Head of caudate nucleus (tissue), 42 donors: ENCODE results near the gene GPR39.
"Not testable (repeated sequence)": the region's sequence is repeated elsewhere in the genome, so short reads cannot be mapped to it uniquely, and the experiment has no call there.

ENCODE experiments used
- DNase-seq, 42 donors: peaks; one replicate each; pipeline versions ENCODE4 v3.0.0 to v3.0.0-alpha.2; 2020 to 2021; ENCODE audit warnings: mixed read lengths in 7 of 42
- intact Hi-C: fragments of 100-400 bp; cut with DNase I; formaldehyde crosslinking; loops from one replicate; pipeline ENCODE4 v1.15.0; 2022

GPR39 gene

DNA sequence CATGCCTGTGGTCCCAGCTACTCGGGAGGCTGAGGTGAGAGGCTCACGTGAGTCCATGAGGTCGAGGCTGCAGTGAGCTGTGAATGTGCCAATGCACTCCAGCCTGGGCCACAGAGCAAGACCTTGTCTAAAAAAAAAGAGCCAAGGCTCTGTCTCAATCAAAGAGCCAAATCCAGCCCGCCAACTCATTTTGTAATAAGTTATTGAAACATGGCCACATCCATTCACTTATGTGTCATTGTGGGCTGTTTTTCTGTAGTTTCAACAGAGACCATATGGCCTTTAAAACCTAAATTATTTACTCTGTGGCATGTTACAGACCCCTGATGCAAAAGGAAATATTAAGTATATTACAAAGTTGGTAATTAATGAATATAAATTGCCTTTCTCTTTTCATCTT, 60.8 kb downstream of the GPR39 start:
- DNase-seq, result no peak
- intact Hi-C loops, result no loop called here

DNA sequence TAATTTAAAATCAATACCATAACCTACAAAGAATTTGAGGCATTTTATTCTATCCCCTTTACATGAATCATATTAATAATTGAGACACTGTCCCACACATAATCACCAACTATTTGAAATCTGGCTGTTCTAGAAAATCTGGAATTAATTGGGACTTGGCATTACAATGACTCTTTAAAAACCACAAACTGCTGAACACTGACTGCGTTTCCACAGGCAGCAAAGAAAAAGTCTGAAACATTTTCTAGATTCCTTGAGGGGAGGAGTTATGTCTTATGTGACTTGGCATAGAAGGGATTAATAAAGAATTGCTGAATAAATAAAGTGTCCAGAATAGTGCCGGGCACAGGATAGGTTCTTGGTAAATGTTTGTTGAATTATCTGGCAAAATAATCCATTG, 61.4 kb downstream of the GPR39 start:
- intact Hi-C loops, result no loop called here
- DNase-seq, result no peak

DNA sequence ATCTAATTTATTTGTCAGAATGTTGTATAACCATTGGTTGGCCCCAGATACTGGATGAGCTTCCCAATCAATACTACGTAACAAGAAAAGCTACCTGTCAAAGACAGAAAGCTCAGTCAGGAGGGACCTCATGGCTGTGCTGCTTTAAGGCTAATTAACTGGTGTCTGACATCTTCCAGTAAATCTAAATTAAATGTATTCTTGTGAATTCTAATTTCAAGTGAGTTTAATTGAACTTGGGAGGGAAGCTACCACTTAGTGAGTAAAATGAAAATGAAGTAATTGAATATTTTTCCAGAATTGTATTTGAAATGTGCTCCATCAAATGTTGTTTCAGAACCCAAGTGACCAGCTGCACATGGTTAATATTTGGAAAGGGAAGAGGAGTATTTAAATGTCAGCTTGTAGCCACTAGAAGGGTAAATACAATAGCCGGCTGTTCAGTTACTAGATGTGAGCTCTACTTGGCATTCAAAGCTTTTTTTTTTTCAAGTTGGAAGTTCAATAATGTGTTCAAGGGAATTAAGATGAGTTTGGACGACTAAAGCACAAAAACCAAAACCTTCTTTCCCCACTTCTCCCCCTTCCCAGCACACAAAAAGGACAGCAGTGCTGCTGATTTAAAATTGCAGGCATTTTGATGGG, 62.0 kb downstream of the GPR39 start:
- no peak for DNase-seq
- intact Hi-C loops, result no loop called here

DNA sequence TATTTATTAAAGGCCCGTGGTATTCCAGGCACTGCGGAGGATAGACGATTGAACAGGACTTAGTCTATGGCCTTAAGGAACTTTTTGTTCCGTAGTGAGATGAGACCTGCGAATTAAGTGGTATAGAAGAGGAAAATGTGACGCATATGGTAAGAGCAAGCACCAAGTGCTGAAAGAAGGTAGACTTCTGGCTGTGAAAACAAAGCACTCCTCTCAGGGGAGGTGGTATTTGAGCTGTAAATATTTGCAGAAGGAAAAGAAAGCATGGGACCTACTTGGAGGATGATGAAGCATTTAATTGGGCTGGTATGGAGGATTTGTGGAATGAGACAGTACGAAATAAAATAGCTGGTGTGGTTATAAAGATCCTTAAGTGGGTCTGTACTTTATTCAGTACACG, 62.5 kb downstream of the GPR39 start:
- intact Hi-C loops, result no loop called here
- DNase-seq, result no peak

DNA sequence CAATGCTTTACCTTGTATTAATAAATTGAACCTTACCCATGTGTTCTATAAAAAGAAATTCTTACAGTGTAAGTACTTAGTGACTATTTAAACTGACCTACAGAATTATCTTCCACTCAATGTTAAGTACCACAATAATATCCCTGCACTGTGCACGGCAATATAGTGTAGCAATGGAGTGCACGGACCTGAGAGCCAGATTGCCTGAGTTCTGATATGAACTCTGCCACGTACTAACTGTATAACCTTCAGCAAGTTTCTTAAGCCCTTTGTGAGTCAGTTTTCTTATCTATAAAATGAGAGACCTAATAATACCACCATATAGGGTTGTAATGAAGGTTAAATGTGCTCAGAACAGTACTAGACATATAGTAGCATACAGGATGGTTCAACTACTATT, 66.2 kb downstream of the GPR39 start:
- DNase-seq, result no peak
- intact Hi-C loops, result no loop called here

DNA sequence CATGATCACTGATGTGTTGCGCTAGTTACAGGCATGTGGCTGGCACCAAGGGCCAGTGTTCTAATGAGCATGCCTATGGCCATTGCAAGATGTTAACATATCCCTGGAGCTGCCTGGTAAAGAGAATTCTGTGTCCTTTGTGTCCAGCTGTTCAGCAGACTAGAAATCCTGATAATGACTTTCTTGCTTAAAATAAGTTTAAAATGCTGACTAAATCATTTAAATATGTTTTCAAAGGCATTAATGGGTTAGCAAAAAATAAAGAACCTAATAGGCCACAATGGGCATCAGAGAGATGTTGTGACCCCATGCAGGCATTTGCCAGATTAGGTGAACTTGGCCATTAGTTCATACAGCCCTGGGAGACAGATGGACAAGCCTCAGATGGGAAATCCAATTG, 67.5 kb downstream of the GPR39 start:
- intact Hi-C loops, result no loop called here
- DNase-seq, result no peak

DNA sequence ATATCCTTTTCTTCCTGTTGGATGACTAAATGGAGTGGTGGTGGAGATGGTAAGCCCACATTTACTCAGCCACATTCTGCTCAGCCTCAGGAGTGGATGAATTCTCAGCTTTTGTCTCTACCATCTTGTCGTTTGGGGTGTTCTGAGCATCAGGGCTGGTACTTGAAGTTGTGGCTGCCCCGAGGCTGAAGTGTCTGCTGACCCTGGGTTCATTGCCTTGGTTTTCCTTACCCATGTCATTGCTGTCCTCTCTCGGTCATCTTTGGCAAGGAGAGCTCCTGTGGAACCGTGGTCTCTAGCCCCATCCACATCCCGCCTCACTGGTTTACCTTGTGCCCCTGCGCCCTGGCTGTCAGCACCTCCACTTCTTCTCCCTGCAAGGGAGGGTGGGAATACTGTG, 71.9 kb downstream of the GPR39 start:
- no peak for DNase-seq
- intact Hi-C loops, result no loop called here

DNA sequence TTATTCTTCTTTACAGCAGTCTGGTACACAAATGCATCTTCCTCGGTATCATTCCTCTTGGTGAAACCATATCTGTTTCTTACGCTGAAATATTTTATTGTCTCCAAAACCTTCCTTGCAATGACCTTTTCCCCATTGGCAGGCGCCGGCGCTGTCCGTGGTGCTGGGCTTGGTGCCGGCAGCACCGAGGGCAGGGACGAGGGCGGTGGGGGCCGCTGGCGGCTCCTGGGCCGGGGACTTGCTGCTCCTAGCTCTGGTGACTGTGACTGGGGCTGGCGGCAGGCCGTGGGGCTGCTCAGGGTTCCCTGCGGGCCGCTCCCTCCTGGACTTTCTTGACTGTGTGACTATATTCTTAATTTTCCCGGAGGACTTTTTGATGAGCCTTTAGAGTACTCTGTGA, 72.5 kb downstream of the GPR39 start:
- intact Hi-C loops, result no loop called here
- DNase-seq, result peak in 30 of 42 donors; percentile 3 to 65 (median 29)

DNA sequence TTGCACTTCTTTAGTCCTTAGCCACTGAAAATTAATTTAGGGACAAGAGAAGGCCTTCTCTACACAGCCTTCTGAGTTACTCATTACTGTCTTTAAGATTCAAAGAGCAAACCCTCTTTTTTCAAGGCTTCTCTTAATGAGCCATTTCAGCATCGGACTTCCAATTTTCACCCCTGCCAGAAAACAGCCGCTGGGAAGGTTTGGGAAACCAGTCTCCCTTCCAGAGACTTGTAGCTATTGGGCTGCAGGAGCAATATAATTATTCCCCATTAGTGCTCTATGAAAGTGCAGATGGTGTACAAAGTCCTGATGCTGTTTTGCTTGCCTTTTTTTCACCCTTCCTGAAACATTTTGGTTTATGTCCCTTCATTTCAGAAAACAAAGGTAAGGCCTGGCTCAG, 79.3 kb downstream of the GPR39 start:
- intact Hi-C loops, result no loop called here
- DNase-seq, result peak in 4 of 42 donors; percentile 10 to 40 (median 20)

DNA sequence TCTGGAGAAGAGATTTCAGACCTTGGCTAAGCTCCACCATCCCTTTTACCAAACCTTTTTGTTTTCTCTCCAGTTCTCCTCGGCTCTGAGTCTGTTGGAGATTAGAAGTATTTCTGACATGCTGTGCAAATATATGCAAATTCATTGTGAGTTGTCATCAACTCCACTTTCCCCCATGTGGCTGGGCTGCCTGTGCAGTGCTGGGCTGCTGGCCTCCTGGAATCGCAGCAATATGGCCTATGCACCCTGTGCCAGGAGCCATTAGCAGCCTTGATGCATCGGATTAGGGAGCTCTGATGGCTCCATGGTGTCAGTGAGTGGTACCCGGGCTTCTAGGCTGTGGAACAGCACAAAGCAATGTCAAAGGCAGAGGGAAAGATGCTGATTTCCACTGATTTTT, 80.0 kb downstream of the GPR39 start:
- intact Hi-C loops, result no loop called here
- no peak for DNase-seq

DNA sequence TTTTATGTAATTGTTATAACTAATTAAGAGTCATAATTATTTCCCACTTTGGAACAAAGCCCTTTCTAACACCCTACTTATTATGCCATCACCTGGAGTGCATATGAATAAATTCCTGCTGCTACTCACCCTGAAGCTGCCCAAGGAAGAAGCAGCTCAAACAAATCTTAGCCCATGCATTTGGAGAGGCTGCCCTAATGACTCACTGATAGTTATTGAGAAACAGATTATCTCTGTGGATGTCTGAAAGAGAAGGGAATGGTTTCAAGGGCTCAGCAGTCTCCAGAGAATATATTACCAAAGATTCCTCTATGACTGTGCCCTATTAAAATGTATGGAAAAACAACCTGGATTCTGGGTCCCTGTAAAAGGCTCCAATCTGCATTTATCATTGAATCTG, 81.0 kb downstream of the GPR39 start:
- intact Hi-C loops, result no loop called here
- no peak for DNase-seq

DNA sequence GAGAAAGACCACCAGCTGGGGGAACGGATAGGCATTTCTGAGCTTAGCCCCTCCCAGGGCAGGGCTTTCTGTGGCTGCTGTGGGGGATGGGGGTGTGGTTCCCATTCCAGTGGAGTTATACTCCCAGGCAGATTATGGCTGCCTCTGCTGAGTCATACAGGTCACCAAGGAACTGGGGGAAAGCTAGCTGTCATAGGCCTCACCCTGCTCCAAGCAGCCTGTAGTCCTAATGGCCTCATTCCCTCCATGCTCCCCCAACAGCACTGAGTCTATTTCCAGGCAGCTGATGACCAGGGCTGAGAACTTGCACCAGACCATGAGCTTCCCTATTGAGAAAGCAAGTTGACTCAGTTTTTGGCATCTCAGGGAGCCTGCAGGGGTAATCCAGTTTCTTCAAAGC, 87.1 kb downstream of the GPR39 start:
- intact Hi-C loops, result no loop called here

DNA sequence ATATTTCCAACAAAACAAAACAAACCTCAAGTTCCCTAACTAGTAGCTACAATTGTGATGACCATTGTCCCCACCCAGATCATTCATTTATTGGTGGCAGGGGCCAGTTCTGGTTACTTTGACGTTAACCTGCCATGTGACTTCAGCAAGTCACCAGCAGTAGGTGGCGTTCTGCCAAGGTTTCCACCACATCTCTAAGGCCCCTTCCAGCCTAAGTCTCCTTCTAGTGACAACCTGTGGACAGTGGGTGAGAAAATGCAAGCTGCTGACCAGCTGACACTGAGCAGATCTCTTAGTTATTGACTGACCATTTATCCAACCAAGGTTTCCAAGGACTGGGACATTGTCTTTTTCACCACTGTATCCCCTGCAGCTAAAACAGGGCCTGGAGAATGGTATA, 98.4 kb downstream of the GPR39 start:
- DNase-seq, result no peak
- intact Hi-C loops, result no loop called here

More for the DNA sequence above, 87.1 kb downstream of the GPR39 start:
- DNase-seq, result no peak

DNA sequence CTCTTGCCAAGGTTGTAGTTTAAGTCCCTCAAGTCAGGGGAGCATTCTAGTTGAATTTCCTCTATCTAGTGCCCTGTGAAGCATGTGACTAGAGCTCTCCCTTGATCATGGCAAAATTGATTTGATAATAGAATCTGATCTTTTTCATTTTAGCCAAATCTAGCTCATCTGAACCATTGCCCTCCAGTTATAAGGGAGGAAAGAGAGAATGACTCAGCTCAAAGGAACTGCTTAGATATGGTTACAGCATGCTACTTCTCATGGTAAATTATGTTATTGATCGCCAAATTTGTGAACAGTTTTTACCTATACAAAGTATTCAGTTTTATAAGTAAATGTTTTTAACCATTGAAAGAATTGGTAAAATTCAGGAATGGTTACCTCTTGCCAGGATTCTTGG, 100.8 kb downstream of the GPR39 start:
- DNase-seq, result no peak
- intact Hi-C loops, result no loop called here

DNA sequence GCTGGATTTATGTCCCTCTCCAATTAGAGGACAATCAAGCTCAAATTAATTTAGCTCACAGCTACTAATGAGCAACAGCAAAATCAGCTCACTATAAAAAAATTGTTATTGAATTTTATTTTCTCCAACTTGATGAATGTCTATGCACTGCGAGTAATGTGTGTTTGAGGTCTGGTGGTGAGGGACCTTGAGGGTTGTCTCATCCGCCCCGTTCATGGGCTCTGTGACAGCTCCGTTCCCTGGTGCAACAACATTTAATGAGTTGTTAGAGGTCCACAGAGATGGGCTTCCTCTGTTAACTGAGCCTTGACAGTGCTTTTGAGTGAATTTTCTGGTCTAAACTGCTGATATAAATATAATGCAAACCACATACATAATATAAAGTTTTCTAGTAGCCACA, 101.7 kb downstream of the GPR39 start:
- intact Hi-C loops, result no loop called here
- no peak for DNase-seq

DNA sequence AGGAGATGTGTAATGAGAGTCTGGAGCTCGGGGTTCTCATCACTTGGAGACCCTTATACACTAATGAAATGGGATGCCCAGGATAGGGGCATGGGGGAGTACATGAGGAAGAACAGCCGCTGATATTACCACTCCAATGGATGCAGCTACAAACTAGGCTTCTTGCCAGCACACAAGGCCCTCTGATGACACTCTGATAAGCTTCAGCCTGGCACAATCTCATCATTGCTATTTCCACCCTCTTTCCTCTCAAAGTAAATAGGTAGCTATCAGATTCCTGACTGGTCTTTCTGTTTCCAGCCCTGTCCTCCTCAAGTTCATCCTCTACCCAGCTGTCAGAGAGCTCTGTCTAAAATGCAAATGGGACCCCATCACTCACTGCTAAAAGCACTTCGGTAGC, 103.0 kb downstream of the GPR39 start:
- intact Hi-C loops, result no loop called here
- DNase-seq, result no peak

DNA sequence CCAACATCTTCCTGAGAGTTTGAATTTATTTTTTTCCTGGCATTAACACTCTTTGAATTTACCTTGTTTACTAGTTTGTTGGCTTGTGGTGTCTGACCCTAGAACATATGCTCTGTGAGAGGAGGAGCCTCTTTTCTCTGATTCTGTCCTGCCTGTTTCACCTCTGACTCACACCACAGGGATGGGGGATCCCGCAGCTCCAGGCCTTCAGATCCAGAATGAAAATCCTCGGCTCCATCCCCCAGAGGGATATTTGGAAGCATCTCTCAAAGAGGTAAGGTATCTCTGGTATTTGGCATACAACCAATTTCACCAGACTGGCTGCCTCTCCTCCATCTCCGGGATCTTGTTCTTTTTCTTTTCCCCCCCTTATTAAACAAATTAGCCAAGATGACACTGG, 104.7 kb downstream of the GPR39 start:
- intact Hi-C loops, result no loop called here
- no peak for DNase-seq

DNA sequence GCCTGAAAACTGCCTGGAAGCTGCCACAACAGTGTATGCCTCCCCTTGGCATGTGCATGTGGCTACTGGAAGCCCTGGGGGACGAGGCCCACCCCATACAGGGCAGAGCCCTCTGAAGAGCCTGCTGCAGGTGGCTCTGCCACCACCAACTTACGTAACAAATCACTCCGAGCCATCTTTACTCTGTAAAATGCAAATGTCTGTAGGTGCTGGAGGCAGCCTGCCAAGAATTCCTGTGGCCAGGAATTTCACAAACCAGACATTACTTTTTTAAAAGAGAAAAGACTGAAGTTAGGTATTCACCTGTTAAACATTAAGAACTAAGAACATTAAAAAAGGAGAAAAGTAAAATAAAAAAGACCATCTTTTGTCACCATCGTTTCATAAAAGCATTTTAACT, 106.3 kb downstream of the GPR39 start:
- intact Hi-C loops, result no loop called here
- DNase-seq, result no peak

DNA sequence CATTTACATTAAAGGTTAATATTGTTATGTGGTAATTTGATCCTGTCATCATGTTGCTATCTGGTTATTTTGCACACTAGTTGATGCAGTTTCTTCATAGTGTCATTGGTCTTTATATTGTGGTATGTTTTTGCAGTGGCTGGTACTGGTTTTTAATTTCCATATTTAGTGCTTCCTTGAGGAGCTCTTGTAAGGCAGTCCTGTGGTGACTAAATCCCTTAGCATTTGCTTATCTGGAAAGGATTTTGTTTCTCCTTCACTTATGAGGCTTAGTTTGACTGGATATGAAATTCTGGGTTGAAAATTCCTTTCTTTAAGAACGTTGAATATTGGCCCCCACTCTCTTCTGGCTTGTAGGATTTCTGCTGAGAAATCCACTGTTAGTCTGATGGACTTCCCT, 120.5 kb downstream of the GPR39 start:
- intact Hi-C loops, DNase-seq: not testable (repeated sequence)

DNA sequence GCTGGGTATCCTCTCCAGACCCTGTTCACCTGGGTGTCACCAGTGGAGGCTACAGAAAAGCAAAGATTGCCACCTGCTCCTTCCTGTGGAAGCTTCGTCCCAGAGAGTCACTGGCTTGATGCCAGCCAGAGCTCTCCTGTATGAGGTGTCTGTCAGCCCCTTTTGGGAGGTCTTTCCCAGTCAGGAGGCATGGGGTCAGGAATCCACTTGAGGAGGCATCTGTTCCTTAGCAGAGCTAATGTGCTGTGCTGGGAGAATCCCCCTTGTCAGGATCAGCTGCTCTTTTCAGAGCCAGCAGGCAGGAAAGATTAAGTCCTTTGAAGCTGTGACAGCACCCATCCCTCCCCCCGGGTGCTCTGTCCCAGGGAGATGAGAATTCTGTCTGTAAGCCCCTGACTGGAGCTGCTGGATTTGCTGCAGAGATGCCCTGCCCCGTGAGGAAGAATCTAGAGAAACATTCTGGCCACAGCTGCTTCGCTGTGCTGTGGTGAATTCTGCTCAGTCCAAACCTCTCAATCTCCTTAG, 121.8 kb downstream of the GPR39 start:
- intact Hi-C loops, result no loop called here
- no peak for DNase-seq

DNA sequence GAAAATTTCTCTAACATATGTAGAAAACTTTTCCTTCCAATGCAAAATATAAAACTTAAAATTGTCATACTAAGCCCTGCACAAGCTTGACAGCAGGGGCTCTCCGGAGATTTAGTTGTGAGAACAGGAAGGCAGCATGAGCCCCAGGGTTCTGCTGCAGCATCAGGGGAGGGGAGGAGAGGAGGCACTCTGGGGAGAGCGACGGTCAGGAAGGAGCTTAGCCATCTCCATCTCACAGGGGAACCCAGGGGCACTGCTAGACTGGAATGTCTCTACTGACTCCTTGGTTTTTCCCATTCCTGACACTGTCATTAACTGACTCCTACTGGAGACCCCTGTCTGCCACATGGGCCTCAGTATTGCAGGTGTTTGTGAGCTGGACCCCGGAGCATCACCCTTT, 123.6 kb downstream of the GPR39 start:
- intact Hi-C loops, result loop anchor here (10.0 kb wide), 2 partner anchors 1025 to 1295 kb away; partner anchors contain the start of gene NCKAP5
- no peak for DNase-seq
